ENCODE results near the gene ATF1. TPM values are rescaled to one million over a fixed set of nuclear protein-coding genes. Genes with fewer than 3 reads are reported as not detected.

Gene ATF1
- total and polyA plus RNA-seq, 8 donors: 0.58 to 42.0 (median 14.5) TPM

DNA sequence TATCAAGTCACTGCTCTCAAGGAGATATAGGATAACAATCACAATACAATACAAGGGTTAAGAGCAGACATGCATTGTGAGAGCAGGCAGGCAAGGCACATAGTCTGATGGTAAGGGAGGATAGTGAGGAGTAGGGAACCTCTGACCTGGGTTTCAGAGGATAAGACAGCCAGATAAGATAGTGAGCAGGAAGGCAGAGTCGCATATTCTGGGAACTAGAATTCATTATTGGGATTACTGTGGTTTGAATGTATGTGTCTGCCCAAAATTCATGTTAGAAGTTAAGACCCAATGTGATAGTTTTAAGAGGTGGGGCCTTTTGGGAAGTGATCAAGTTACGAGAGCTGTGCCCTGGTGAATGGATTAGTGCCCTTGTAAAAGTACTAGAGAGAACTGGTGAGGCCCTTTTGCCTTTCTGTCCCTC is 14.4 kb upstream of the ATF1 start:
- WGBS, 5 donors: 87 to 99% (median 96%) methylated on average over 2 of the region's 2 CpGs
- intact Hi-C loops (cut with DNase I; ENCODE audit: low total_unique reads): no loop called here
- no peak for DNase-seq
- H3K36me3 ChIP-seq: peaks cover 13 to 62% (median 51%) of the 10 kb centered on the region in 4 donors
- no peak for TF ChIP-seq POLR2AphosphoS5 (IDR thresholded peaks at IDR 0.05)
- TF ChIP-seq, protein P1, sequence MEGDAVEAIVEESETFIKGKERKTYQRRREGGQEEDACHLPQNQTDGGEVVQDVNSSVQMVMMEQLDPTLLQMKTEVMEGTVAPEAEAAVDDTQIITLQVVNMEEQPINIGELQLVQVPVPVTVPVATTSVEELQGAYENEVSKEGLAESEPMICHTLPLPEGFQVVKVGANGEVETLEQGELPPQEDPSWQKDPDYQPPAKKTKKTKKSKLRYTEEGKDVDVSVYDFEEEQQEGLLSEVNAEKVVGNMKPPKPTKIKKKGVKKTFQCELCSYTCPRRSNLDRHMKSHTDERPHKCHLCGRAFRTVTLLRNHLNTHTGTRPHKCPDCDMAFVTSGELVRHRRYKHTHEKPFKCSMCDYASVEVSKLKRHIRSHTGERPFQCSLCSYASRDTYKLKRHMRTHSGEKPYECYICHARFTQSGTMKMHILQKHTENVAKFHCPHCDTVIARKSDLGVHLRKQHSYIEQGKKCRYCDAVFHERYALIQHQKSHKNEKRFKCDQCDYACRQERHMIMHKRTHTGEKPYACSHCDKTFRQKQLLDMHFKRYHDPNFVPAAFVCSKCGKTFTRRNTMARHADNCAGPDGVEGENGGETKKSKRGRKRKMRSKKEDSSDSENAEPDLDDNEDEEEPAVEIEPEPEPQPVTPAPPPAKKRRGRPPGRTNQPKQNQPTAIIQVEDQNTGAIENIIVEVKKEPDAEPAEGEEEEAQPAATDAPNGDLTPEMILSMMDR (IDR thresholded peaks at IDR 0.05): no peak
- TF ChIP-seq POLR2A (IDR thresholded peaks at IDR 0.05): no peak
- no peak for TF ChIP-seq EP300 (IDR thresholded peaks at IDR 0.05)
- H3K4me3 ChIP-seq: no peak overlapping the region
- no peaks in the 10 kb centered on the region for H3K9me3 ChIP-seq
- no peaks in the 10 kb centered on the region for H3K27me3 ChIP-seq
- H3K4me1 ChIP-seq: no peaks in the 10 kb centered on the region
- no peak overlapping the region for H3K27ac ChIP-seq

DNA sequence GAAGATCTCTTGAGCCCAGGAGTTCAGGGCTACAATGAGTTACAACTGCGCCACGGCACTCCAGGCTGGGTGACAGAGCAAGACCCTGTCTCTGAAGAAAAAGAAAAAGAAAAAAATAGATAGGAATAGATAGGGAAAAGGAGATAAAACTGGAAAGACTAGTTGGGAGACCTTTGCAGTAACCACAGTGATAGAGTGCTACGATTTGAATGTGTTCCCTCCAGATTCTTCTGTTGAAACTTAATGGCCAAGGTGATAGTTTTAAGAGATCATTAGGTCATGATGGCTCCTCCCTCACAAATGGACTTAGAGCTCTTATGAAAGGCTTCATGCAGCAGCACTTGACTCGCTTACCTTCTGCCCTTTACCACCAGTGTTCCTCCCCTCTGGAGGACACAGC is 13.5 kb upstream of the ATF1 start:
- no peak for TF ChIP-seq POLR2A (IDR thresholded peaks at IDR 0.05)
- Histone ChIP-seq H3K4me1 (no peaks in the 10 kb centered on the region), H3K27me3 (no peaks in the 10 kb centered on the region), H3K36me3 (peaks cover 6 to 53% (median 42%) of the 10 kb centered on the region in 4 donors), H3K9me3 (no peaks in the 10 kb centered on the region), H3K4me3 (no peak overlapping the region), H3K27ac (no peak overlapping the region)
- WGBS, 5 donors: 78 to 87% (median 83%) methylated on average over 4 of the region's 4 CpGs
- DNase-seq: no peak
- intact Hi-C loops (cut with DNase I; ENCODE audit: low total_unique reads): no loop called here

DNA sequence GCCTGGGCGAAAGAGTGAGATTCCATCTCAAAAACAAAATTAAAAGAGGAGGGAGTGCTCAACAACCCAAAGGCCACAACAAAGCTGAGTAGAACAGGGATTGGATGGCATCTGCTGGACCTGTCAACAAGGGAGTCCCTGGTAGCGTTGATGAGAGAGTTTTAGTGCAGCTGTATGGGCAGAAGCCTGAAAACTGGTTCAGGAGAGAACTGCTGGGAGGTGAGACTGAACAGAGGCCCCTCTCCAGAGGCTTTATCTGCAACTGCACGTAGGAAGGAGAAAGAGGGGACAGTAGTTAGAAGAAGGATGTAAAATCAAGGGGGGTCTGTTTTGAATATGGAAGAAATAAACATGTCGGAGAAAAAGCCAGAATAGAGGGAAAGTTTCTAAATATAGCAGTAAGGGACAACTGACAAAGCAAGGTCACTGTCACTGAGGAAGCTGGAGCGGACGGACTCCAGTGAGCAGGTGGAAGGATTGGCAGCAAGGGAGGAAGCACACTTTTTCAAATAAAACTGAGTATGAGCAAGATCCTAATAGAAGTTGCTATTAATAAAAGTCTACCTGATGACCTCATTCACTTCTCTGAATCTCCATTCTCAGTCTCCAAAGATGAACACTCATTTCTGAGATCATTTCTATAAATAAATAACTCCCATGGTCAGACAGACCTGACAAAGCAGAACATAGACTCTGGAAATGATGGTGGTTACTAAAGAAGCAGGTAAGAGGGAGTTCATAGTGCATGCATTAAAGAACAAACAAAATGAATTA is 11.8 kb upstream of the ATF1 start:
- no peaks in the 10 kb centered on the region for H3K27me3 ChIP-seq
- peaks cover 0 to 37% (median 26%) of the 10 kb centered on the region in 4 donors for H3K36me3 ChIP-seq
- WGBS, 5 donors: 83 to 92% (median 89%) methylated on average over 6 of the region's 6 CpGs
- no peak for TF ChIP-seq POLR2AphosphoS5 (IDR thresholded peaks at IDR 0.05)
- TF ChIP-seq, protein P1 (IDR thresholded peaks at IDR 0.05): no peak
- no peak for TF ChIP-seq EP300 (IDR thresholded peaks at IDR 0.05)
- no peak for TF ChIP-seq POLR2A (IDR thresholded peaks at IDR 0.05)
- H3K9me3 ChIP-seq: no peaks in the 10 kb centered on the region
- H3K27ac ChIP-seq: no peak overlapping the region
- no peak overlapping the region for H3K4me3 ChIP-seq
- DNase-seq: no peak
- no peaks in the 10 kb centered on the region for H3K4me1 ChIP-seq
- intact Hi-C loops (cut with DNase I; ENCODE audit: low total_unique reads): no loop called here

DNA sequence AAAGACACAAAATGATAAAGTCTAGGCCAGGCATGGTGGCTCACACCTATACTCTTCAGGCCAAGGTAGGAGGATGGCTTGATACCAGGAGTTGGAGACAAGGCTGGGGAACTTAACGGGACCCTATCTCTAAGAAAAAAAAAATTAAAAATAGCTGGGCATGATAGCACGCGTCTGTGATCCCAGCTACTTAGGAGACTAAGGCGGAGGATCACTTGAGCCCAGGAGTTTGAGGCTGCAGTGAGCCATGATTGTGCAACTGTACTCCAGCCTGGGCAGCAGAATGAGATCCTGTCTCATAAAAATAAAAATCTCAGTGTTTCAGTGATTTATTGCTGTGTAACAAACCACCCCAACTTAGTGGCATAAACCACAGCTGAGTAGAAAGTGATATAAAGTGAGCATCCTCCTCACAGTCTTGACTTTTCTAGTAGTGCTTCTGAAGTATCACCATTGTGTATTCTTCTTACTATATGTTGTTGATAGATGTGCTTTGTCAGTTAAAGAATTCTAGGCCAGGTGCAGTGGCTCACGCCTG is 10.6 kb upstream of the ATF1 start:
- Histone ChIP-seq H3K4me1 (no peaks in the 10 kb centered on the region), H3K36me3 (peaks cover 0 to 26% (median 14%) of the 10 kb centered on the region in 4 donors), H3K9me3 (no peaks in the 10 kb centered on the region), H3K4me3 (no peak overlapping the region), H3K27ac (no peak overlapping the region), H3K27me3 (no peaks in the 10 kb centered on the region)
- no peak for TF ChIP-seq POLR2AphosphoS5 (IDR thresholded peaks at IDR 0.05)
- TF ChIP-seq POLR2A (IDR thresholded peaks at IDR 0.05): no peak
- no peak for TF ChIP-seq EP300 (IDR thresholded peaks at IDR 0.05)
- TF ChIP-seq, protein P1 (IDR thresholded peaks at IDR 0.05): no peak
- DNase-seq: no peak
- 84 to 90% (median 87%) methylated on average over 5 of the region's 5 CpGs for WGBS, 5 donors
- intact Hi-C loops (cut with DNase I; ENCODE audit: low total_unique reads): no loop called here

Measured in stomach (tissue), 9 donors.